Skeletal muscle satellite cell (primary cell): ENCODE measurements around the gene ZBED6. TPM values are rescaled to one million over a fixed set of nuclear protein-coding genes. Genes with fewer than 3 reads are reported as not detected.
"Not testable (repeated sequence)": the region's sequence is repeated elsewhere in the genome, so short reads cannot be mapped to it uniquely, and the experiment has no call there.

Source experiments
- H3K27me3 ChIP-seq: 2 replicates; pipeline ENCODE4 v1.7.0; 2013; ENCODE audit warnings: low read length; ENCODE audit not compliant: control insufficient read depth, insufficient read depth
- H3K36me3 ChIP-seq: 2 replicates; pipeline ENCODE4 v1.7.0; 2013; ENCODE audit warnings: mild to moderate bottlenecking, control low read depth, low read length; ENCODE audit not compliant: insufficient read depth
- H3K4me1 ChIP-seq: 2 replicates; pipeline ENCODE4 v1.7.0; 2013; ENCODE audit warnings: low read length; ENCODE audit not compliant: control insufficient read depth, insufficient read depth
- H3K4me2 ChIP-seq: 2 replicates; pipeline ENCODE4 v1.7.0; 2013; ENCODE audit warnings: mild to moderate bottlenecking, low read length
- H3K4me3 ChIP-seq: 2 replicates; pipeline ENCODE4 v1.7.0; 2013; ENCODE audit warnings: low read length
- H3K9ac ChIP-seq: 2 replicates; pipeline ENCODE4 v1.7.0; 2013; ENCODE audit warnings: mild to moderate bottlenecking, low read depth, low read length, moderate library complexity
- H3K9me3 ChIP-seq: replicated peaks from 2 replicates; pipeline ENCODE4 v1.7.0; 2013; ENCODE audit warnings: mild to moderate bottlenecking, control low read depth, low read length
- total RNA-seq: library from RNA; depleted of rRNA; stranded (reverse); fragments of >200 nt; gene quantifications from 2 replicates; pipeline ENCODE4 v1.2.3, GENCODE V29; 2012; rRNA removed

Gene ZBED6, protein sequence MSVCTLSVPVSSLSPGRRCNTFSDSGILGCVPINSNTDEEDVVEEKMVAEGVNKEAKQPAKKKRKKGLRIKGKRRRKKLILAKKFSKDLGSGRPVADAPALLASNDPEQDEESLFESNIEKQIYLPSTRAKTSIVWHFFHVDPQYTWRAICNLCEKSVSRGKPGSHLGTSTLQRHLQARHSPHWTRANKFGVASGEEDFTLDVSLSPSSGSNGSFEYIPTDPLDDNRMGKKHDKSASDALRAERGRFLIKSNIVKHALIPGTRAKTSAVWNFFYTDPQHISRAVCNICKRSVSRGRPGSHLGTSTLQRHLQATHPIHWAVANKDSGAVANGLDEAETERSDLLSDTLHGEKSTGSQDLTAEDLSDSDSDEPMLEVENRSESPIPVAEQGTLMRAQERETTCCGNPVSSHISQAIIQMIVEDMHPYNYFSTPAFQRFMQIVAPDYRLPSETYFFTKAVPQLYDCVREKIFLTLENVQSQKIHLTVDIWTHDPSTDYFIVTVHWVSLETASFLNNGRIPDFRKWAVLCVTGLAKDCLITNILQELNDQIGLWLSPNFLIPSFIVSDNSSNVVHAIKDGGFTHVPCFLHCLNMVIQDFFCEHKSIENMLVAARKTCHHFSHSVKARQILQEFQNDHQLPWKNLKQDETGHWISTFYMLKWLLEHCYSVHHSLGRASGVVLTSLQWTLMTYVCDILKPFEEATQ (N-terminal part only)
- 14.2 and 17.5 TPM in 2 replicates for total RNA-seq

DNA sequence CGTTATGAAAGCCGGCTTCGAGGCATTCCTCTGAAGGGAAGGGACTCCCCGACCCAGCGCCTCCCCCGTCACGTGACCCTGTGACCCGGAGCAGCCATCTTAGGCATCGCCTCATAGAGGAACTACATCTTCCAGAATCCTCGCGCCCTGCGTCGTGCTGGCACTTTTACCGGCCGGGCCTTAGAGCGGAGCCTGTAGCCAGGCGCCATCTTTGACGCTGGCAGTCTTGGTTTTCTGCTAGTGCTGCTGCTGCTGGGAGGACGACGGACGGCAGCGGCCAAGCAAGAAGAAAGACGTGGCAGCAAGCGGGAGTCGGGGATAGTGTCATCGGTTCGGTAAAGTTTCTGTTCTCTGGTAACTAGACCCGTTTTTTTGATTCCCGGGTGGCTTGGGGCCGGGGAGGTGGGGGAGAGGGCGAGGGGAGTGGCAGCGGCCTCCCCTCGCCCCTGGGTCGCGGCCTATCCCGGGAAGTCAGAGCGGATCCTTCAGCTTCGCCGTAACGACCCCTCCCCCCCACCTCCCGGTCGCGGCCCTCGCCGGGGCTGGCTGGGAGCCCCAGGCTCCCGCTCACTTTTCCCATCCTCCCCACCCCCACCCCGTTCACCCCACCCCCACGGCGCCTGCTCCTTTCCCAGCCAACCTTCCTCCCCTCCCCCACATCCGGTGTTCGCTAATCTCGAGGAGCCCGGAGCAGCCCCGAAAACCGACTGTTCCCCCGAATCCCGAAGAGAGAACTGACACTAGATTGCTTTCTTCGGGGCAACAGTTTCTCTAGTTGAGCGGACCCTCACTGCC, at the start of gene ZBED6, which contains the start of gene ZC3H11A:
ZBED6 (plus strand) TSS at position 183 of the 795 bp plus-strand sequence. CDS start 1,900 bp downstream, outside the sequence.
ZC3H11A (plus strand) TSS at position 183 of the 795 bp plus-strand sequence. CDS start 21,448 bp downstream, outside the sequence.
- H3K36me3 ChIP-seq = peaks cover 32% of the 10 kb centered on the region
- H3K27me3 ChIP-seq = no peaks in the 10 kb centered on the region
- H3K4me2 ChIP-seq = peak within 1 kb of the TSS; percentile 81
- peak within 1 kb of the TSS; percentile 84 for H3K4me3 ChIP-seq
- H3K9me3 ChIP-seq = no peaks in the 10 kb centered on the region
- H3K4me1 ChIP-seq = peaks cover 39% of the 10 kb centered on the region
- peak within 1 kb of the TSS; percentile 96 for H3K9ac ChIP-seq

DNA sequence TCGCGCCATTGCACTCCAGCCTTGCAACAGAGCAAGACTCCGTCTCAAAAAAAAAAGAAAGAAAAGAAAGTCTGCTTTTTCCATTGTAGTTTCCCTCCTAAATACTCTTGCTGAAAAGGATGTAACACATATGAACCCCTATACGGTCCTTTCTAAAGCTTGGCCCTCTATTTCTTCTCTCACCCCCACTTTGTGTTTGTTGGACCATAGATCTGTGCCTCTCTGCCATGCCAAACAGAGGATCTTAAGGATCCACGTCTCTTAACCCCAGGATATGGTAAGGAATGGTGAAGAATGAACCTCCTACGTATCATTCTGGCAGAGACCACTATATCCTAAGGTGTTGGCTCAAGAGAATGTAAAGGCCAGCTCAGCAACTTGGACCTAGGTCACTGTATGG, 49.1 kb upstream of the ZBED6 start:
- Histone ChIP-seq H3K27me3 (no peaks in the 10 kb centered on the region), H3K36me3 (no peaks in the 10 kb centered on the region), H3K9me3 (no peaks in the 10 kb centered on the region), H3K4me3 (no peak overlapping the region), H3K9ac (no peak overlapping the region), H3K4me2 (no peak overlapping the region), H3K4me1 (peaks cover 14% of the 10 kb centered on the region)

DNA sequence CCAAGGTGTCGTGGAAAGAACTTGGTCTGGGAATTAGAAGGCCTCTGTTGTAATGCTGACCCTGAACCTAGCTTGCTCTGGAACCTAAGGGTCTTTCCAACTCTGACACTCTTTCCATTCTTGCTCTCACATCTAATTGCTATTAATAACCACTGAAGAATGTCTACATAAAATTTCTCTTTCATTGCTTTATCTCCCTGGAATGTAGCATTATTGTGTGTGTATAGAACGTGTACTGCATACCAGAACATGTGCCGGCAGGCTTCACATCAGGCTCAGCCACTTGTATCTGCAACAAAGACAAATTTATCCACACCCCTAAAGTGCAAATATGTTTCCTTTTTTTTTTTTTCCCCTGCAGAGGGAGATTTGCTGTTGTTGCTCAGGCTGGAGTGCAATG, 44.4 kb upstream of the ZBED6 start:
- no peak overlapping the region for H3K9ac ChIP-seq

DNA sequence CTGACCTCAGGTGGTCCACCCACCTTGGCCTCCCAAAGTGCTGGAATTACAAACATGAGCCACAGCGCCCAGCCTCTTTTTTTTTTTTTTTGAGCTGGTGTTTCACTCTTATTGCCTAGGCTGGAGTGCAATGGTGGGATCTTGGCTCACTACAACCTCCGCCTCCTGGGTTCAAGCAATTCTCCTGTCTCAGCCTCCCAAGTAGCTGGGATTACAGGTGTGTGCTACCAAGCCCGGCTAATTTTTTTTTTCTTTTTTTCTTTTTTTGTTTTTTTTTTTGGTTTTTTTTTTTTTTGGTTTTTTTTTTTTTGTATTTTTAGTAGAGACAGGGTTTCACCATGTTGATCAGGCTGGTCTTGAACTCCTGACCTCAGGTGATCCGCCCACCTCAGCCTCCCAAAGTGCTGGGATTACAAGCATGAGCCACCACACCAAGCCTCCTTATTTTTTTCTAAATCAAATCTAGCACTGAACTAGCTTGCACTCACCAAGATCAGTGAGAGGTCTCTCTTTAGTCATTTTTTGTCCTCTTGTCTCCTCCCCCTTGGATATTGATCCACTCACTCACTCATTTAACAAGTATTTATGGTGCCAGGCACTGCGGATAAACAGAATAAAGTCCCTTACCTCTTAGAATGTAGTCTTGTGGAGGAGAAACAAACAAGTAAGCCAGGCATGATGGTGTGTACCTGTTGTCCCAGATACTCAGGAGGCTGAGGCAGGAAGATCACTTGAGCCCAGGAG, 43.6 kb upstream of the ZBED6 start:
- H3K4me3 ChIP-seq, H3K4me2 ChIP-seq, H3K4me1 ChIP-seq, H3K27me3 ChIP-seq, H3K9ac ChIP-seq, H3K9me3 ChIP-seq, H3K36me3 ChIP-seq: not testable (repeated sequence)

More for the DNA sequence above, 44.4 kb upstream of the ZBED6 start:
- Histone ChIP-seq H3K36me3 (no peaks in the 10 kb centered on the region), H3K9me3 (no peaks in the 10 kb centered on the region), H3K27me3 (no peaks in the 10 kb centered on the region), H3K4me2 (no peak overlapping the region), H3K4me3 (no peak overlapping the region), H3K4me1 (no peaks in the 10 kb centered on the region)

DNA sequence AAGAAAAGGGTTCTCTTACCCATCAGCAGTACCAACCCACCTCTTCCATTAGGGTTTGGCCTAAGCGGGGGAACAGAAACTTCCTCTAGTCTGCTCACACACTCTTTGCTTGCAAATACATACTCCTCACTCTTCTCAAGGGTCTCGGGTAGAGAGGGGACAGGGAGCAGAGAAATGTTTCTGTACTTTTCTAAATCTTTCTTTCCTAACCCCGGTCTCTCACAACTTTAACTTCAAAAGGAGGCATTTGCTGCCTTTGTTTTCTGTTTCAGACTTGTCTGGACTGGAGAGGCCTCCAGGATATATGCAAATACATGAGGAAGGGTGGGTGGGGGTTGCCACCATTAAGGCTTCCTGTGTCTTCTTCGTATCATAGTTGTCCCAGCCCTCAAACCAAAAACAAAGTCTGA, 41.0 kb upstream of the ZBED6 start:
- Histone ChIP-seq H3K4me2 (no peak overlapping the region), H3K4me3 (no peak overlapping the region), H3K4me1 (no peaks in the 10 kb centered on the region), H3K9me3 (no peaks in the 10 kb centered on the region), H3K36me3 (no peaks in the 10 kb centered on the region), H3K27me3 (no peaks in the 10 kb centered on the region), H3K9ac (no peak overlapping the region)

DNA sequence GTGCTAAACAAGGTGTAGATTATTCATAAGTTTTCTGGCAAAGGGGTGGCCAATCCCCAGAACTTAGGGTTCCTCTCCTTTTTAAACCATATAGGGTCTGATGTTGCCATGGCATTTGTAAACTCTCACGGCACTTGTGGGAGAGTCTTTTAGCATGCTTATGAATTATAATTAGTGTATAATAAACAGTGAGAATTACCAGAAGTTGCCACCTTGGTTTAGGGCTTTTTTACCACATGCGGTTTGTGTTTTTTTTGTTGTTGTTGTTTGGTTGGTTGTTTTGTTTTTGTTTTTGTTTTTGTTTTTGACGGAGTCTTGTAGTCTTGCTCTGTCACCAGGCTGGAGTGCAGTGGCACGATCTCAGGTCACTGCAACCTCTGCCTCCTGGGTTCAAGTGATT, 39.4 kb upstream of the ZBED6 start:
- no peaks in the 10 kb centered on the region for H3K4me1 ChIP-seq
- no peaks in the 10 kb centered on the region for H3K9me3 ChIP-seq
- H3K27me3 ChIP-seq = no peaks in the 10 kb centered on the region
- no peaks in the 10 kb centered on the region for H3K36me3 ChIP-seq
- no peak overlapping the region for H3K4me2 ChIP-seq
- H3K9ac ChIP-seq = no peak overlapping the region
- no peak overlapping the region for H3K4me3 ChIP-seq

DNA sequence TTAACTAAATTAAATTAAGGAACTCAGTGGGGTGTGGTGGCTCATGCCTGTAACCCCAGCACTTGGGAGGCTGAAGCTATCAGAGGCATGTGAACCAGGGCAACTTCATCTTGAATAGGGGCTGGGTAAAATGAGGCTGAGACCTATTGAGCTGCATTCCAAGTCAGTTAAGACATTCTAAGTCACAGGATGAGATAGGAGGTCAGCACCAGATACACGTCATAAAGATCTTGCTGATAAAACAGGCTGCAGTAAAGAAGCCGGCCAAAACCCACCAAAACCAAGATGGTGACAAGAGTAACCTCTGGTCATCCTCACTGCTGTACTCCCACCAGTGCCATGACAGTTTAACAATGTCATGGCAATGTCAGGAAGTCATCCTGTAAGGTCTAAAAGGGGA, 36.7 kb upstream of the ZBED6 start:
- not testable (repeated sequence) for H3K27me3 ChIP-seq, H3K36me3 ChIP-seq, H3K9me3 ChIP-seq, H3K4me1 ChIP-seq, H3K9ac ChIP-seq, H3K4me2 ChIP-seq, H3K4me3 ChIP-seq

DNA sequence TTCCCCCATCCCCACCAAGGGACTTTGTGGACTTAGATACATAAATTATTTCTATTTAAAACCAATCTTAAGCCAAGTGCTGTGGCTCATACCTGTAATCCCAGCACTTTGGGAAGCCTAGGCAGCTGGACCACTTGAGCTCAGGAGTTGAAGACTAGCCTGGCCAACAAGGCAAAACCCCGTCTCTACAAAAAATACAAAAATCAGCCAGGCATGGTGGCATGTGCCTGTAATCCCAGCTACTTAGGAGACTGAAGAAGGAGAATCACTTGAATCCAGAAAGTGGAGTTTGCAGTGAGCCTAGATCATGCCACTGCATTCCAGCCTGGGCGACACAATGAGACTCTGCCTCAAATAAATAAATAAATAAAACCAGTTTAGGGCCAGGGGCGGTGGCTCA, 34.9 kb upstream of the ZBED6 start:
- Histone ChIP-seq H3K9me3 (no peaks in the 10 kb centered on the region), H3K36me3 (no peaks in the 10 kb centered on the region), H3K9ac (no peak overlapping the region), H3K27me3 (peaks cover 8% of the 10 kb centered on the region), H3K4me3 (no peak overlapping the region), H3K4me2 (no peak overlapping the region), H3K4me1 (no peaks in the 10 kb centered on the region)

DNA sequence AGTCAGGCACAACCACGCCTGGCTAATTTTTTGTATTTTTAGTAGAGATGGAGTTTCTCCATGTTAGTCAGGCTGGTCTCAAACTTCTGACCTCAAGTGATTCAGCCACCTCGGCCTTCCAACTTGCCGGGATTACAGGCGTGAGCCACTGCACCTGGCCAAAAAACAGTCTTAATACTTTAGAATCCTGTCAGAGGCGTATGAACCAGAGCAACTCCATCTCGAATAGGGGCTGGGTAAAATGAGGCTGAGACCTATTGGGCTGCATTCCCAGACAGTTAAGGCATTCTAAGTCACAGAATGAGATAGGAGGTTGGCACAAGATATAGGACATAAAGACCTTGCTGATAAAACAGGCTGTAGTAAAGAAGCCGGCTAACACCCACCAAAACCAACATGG, 33.5 kb upstream of the ZBED6 start:
- H3K4me3 ChIP-seq, H3K9me3 ChIP-seq, H3K36me3 ChIP-seq, H3K4me2 ChIP-seq, H3K9ac ChIP-seq, H3K4me1 ChIP-seq, H3K27me3 ChIP-seq: not testable (repeated sequence)

DNA sequence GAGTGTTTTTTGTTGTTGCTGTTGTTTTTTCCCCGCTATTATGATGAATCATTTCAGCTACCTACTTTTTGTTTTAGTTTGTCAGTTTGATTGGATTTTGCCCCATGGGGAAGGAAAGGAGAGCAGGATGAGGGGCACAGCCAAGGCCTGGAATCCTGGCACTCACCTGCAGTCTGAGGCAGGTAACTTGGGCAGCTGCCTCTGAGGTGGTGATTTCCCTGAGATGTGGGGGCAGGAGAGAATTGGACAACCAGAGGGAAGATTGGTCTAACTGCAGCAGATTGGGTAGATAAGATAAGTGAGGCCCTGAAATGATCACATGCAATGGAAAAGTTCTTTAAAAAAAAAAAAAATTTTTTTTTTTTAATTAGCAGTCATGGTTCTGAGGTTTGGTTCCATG, 31.9 kb upstream of the ZBED6 start:
- no peak overlapping the region for H3K9ac ChIP-seq

More for the DNA sequence above, 31.9 kb upstream of the ZBED6 start:
- Histone ChIP-seq H3K4me3 (no peak overlapping the region), H3K4me2 (no peak overlapping the region), H3K9me3 (no peaks in the 10 kb centered on the region), H3K4me1 (no peaks in the 10 kb centered on the region), H3K27me3 (peaks cover 8% of the 10 kb centered on the region), H3K36me3 (no peaks in the 10 kb centered on the region)
